ENCODE measurements around the gene RAB31.

GRCh38 chr18:9669016-9669415 is 39.1 kb upstream of the RAB31 start:
- TF ChIP-seq RAD21 (conservative IDR thresholded peaks at IDR 0.05 in 1 of 2, IDR thresholded peaks at IDR 0.05 in 1 of 2), result no peak
- no peak for TF ChIP-seq CBX2 (IDR thresholded peaks at IDR 0.05; ENCODE audit: borderline replicate concordance, low read depth)
- TF ChIP-seq CTCF (IDR thresholded peaks at IDR 0.05), result no peak
- no peak for TF ChIP-seq POLR2A (IDR thresholded peaks at IDR 0.05; ENCODE audit: low read length)
- TF ChIP-seq CBX8 (IDR thresholded peaks at IDR 0.05), result no peak
- TF ChIP-seq BHLHE40 (IDR thresholded peaks at IDR 0.05; ENCODE audit: low read depth, low read length), result no peak
- no peak for TF ChIP-seq HDAC2 (IDR thresholded peaks at IDR 0.05)
- TF ChIP-seq CHD4 (IDR thresholded peaks at IDR 0.05; ENCODE audit: borderline replicate concordance), result no peak
- TF ChIP-seq EHF (CRISPR knock-in tag; IDR thresholded peaks at IDR 0.05), result no peak
- no peak for TF ChIP-seq RARB (CRISPR knock-in tag; IDR thresholded peaks at IDR 0.05)
- no peak for TF ChIP-seq EP300 (IDR thresholded peaks at IDR 0.05)
- TF ChIP-seq MAX (IDR thresholded peaks at IDR 0.05), result no peak
- no peak for TF ChIP-seq POLR2AphosphoS2 (conservative IDR thresholded peaks at IDR 0.05; ENCODE audit: low read length)
- no peak for TF ChIP-seq CEBPB (IDR thresholded peaks at IDR 0.05)

Measured in A549 (cell line).